SK-MEL-5 (cell line): ENCODE results near the gene IFNA6. TPM values are rescaled to one million over a fixed set of nuclear protein-coding genes. Genes with fewer than 3 reads are reported as not detected.

ENCODE experiments used
- total RNA-seq: library from RNA; depleted of rRNA; stranded (reverse); fragments of >200 nt; shearing (Covaris generic); gene quantifications from 2 replicates; pipeline ENCODE4 v1.2.3, GENCODE V29; 2014; rRNA removed

The IFNA6 gene
- total RNA-seq, 1 experiment from 2014 or later: not detected

Other genes with a start within 250 kb of the IFNA6 start
- gene IFNW1, start 209.1 kb downstream of the IFNA6 start, total RNA-seq: not detected in 2 replicates
- not detected in 2 replicates for gene IFNA21, start 184.2 kb downstream of the IFNA6 start, total RNA-seq
- gene IFNA4, start 163.3 kb downstream of the IFNA6 start, total RNA-seq: not detected in 2 replicates
- gene IFNA7, start 148.7 kb downstream of the IFNA6 start, total RNA-seq: not detected in 2 replicates
- gene IFNA10, start 143.7 kb downstream of the IFNA6 start, total RNA-seq: not detected in 2 replicates
- gene IFNA16, start 133.6 kb downstream of the IFNA6 start, total RNA-seq: not detected in 2 replicates
- gene IFNA17, start 122.7 kb downstream of the IFNA6 start, total RNA-seq: not detected in 2 replicates
- not detected in 2 replicates for gene IFNA14, start 110.9 kb downstream of the IFNA6 start, total RNA-seq
- gene IFNA5, start 45.6 kb downstream of the IFNA6 start, total RNA-seq: not detected in 2 replicates
- gene KLHL9, start 15.5 kb downstream of the IFNA6 start, total RNA-seq: 19.9 and 21.3 TPM in 2 replicates
- gene IFNA13, start 17.2 kb upstream of the IFNA6 start, total RNA-seq: not detected in 2 replicates
- gene IFNA2, start 34.5 kb upstream of the IFNA6 start, total RNA-seq: not detected in 2 replicates
- gene IFNA8, start 58.2 kb upstream of the IFNA6 start, total RNA-seq: not detected in 2 replicates
- not detected in 2 replicates for gene IFNA1, start 89.6 kb upstream of the IFNA6 start, total RNA-seq
- not detected in 2 replicates for gene IFNE, start 131.4 kb upstream of the IFNA6 start, total RNA-seq